HG03139 (cell line): Measurements from ENCODE around the gene OR8J1.
"Not testable (repeated sequence)": the region's sequence is repeated elsewhere in the genome, so short reads cannot be mapped to it uniquely, and the experiment has no call there.

Experiments used
- ATAC-seq: cut with Tn5 transposase; IDR thresholded peaks from one replicate; pipeline ENCODE4 v1.9.1; 2021; ENCODE audit not compliant: unreplicated experiment

OR8J1 gene

GRCh38 chr11:56353991-56354390 lies at the start of gene OR8J1:
Gene OR8J1 (plus strand): TSS chr11:56354291. CDS start chr11:56360247, 5,956 bp downstream.
- no peak for ATAC-seq

DNA sequence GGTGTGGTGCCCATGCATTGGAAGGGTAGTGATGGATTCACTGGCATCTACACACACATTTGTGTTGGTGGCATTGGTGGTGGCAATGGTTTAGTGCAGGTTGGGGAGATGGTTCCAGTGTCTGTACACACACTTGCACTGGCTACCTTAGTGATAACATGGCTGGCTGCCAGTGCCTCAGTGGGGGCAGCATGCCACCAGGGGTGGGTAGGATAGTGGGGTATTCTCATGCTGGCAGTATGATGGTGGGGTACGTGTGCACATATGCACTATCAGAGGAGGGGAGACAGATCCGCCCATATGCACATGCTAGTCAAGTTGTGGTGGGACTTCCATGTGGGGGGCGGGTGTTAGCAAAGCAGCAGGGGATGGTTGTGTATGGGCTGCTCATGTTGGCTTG lies 46.3 kb upstream of the OR8J1 start:
- no peak for ATAC-seq

GRCh38 chr11:56314844-56315243 lies 39.2 kb upstream of the OR8J1 start, which contains the start of gene OR8K3:
Gene OR8K3 (plus strand): TSS chr11:56315144. CDS start chr11:56318307, 3,163 bp downstream.
- no peak for ATAC-seq

GRCh38 chr11:56331861-56332491 lies 22.1 kb upstream of the OR8J1 start:
- no peak for ATAC-seq

GRCh38 chr11:56333156-56333555 lies 20.9 kb upstream of the OR8J1 start:
- no peak for ATAC-seq

- ATAC-seq, result no peak
Measured at GRCh38 chr11:56340289-56340688, 13.8 kb upstream of the OR8J1 start.

DNA sequence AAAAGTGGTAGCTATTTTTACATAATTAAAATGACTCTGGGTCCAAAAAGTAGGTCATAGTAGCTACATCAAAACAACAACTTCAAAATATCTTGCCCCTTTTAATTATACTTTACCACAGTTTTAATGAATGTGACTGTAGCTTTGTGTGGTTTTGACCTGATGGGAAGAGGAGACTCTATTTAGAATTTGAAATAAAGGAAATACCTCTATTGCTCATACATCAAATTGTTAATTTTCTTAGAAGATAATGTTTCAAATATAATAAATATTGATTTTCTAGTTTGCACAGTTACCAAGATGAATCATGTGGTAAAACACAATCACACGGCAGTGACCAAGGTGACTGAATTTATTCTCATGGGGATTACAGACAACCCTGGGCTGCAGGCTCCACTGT lies 8.4 kb upstream of the OR8J1 start, which contains the start of gene OR8K1:
Gene OR8K1, plus strand, starts transcription at position 301 of the 400 bp plus-strand sequence. Its CDS starts 0 bp downstream, at position 301.
- no peak for ATAC-seq

DNA sequence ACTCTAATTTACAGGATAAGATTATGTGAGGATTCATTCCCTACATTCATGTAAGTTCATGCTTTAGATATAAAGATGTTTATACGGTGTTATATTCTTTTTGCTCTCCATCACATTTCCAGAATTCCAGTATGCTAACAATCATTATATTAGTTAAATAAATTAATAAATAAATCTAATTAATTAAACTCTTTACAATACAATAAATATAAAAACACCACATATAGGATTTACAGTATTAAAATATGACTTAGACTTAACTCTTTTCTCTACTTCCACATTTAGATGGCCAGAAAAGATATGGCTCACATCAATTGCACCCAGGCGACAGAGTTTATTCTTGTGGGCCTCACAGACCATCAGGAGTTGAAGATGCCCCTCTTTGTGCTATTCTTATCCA lies 21.2 kb downstream of the OR8J1 start, which contains the start of gene OR8U1:
Gene OR8U1, plus strand, starts transcription at position 301 of the 400 bp plus-strand sequence. Its CDS starts 0 bp downstream, at position 301.
- no peak for ATAC-seq

- ATAC-seq, result no peak
Measured at GRCh38 chr11:56380120-56380519, 26.0 kb downstream of the OR8J1 start.

GRCh38 chr11:56394381-56394780 lies 40.3 kb downstream of the OR8J1 start:
- ATAC-seq, result no peak

- ATAC-seq, result no peak
Measured at GRCh38 chr11:56396047-56396446, 42.0 kb downstream of the OR8J1 start.

- not testable (repeated sequence) for ATAC-seq
Measured at GRCh38 chr11:56401858-56402461, 47.9 kb downstream of the OR8J1 start.

GRCh38 chr11:56404393-56404792 lies 50.3 kb downstream of the OR8J1 start:
- no peak for ATAC-seq

DNA sequence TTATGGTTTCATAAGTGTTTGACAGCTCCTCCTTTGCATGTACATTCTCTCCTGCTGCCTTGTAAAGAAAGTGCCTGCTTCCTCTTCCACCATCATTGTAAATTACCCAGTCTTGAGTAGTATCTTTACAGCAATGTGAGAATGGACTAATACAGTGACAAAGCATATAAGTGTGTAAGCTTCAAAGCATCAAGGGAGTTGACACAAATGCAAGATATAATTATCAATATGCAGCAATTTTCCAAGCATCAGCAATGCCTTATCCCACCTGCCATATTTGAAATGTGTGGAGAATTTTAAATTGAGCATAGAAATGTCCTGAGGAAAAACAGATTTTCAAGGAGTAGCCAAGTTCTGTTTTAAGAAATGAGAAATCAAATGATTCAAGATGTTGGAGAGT lies 56.7 kb downstream of the OR8J1 start:
- no peak for ATAC-seq
